Endothelial cell of umbilical vein (primary cell): ENCODE measurements around the gene MYH9.

Experiments used
- POLR2A ChIP-seq: IDR thresholded peaks from 2 replicates; pipeline ENCODE4 v1.6.1; 2012; ENCODE audit warnings: low read depth, mild to moderate bottlenecking, control low read depth, low read length
- POLR2AphosphoS5 ChIP-seq: IDR thresholded peaks from 2 replicates; pipeline ENCODE4 v1.6.1; 2012; ENCODE audit warnings: low read depth, mild to moderate bottlenecking, control low read depth, low read length, moderate library complexity; ENCODE audit not compliant: insufficient read depth
- TF ChIP-seq, protein P1 (sequence below), 2 donors: IDR thresholded peaks; 1 replicate in 1 of 2; 2 replicates in 1 of 2; pipeline ENCODE4 v1.5.1; 2011; ENCODE audit warnings: low read length in 2 of 2, mild to moderate bottlenecking in 2 of 2, moderate library complexity in 2 of 2, control low read depth in 1 of 2, inconsistent platforms in 1 of 2, low read depth in 1 of 2; ENCODE audit not compliant: insufficient read depth in 1 of 2; ENCODE audit errors: extremely low read depth in 1 of 2

DNA sequence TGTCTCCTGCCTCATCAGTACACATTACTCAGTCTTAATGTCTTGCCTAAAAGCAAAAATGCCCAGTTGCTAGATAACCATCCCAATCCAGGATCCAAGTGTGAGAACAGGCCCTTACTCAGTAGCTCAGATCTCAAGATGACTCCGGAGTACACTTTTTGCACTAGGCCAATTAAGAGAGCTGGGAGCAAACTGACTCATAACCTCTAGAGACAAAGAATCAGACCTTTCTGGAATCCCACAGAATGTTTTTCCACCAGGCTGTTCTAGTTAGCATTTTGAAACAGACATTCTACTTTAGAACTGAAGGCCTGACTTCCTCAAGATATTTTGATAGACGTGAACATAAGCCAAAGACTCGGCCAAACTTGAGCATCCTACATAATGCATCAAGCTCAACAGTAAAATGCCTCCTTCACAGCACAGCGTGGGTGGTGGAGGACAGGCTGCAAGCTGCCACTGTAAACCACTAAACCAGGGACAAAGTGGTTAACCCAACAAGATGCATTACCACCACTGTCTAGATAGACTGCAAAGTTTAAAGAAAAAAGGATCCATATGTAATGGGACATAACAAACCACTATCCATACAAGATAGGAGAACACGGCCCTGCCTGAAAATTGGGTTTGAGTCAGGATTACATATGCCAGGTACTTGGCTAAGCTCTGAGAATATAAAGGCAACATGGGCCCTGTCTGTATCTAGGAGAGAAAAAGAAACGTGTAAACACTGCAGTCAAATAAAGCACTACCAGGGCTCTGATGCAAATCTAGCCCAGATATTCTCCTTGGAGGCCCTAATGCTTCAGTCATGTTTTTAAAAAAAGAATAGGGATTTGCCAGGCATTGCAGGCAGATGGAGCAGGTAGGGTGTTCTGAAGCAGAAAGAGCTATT, 48.3 kb downstream of the MYH9 start:
- TF ChIP-seq, protein P1, sequence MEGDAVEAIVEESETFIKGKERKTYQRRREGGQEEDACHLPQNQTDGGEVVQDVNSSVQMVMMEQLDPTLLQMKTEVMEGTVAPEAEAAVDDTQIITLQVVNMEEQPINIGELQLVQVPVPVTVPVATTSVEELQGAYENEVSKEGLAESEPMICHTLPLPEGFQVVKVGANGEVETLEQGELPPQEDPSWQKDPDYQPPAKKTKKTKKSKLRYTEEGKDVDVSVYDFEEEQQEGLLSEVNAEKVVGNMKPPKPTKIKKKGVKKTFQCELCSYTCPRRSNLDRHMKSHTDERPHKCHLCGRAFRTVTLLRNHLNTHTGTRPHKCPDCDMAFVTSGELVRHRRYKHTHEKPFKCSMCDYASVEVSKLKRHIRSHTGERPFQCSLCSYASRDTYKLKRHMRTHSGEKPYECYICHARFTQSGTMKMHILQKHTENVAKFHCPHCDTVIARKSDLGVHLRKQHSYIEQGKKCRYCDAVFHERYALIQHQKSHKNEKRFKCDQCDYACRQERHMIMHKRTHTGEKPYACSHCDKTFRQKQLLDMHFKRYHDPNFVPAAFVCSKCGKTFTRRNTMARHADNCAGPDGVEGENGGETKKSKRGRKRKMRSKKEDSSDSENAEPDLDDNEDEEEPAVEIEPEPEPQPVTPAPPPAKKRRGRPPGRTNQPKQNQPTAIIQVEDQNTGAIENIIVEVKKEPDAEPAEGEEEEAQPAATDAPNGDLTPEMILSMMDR (IDR thresholded peaks at IDR 0.05; ENCODE audit: extremely low read depth in 1 of 2, insufficient read depth in 1 of 2, low read depth in 1 of 2, low read length in 2 of 2): no peak
- TF ChIP-seq POLR2AphosphoS5 (no peak), POLR2A (no peak)
